Cardiac muscle cell (in vitro differentiated cells and primary cell): ENCODE data around the gene FTL. TPM values are rescaled to one million over a fixed set of nuclear protein-coding genes. Genes with fewer than 3 reads are reported as not detected.

Experiments used
- DNase-seq, 2 donors: peaks; one replicate each; pipeline versions ENCODE4 v3.0.0 to v3.0.0-alpha.2; 2010 to 2017; ENCODE audit warnings: low read depth in 1 of 2, low spot score in 1 of 2
- H3K27ac ChIP-seq: fragments of 200-600 bp; sonication (generic); 2 replicates; pipeline ENCODE4 v1.5.1; 2016
- H3K27me3 ChIP-seq: fragments of 200-600 bp; sonication (generic); 2 replicates; pipeline ENCODE4 v1.6.0; 2016; ENCODE audit warnings: control low read depth
- H3K36me3 ChIP-seq: fragments of 200-600 bp; sonication (generic); 2 replicates; pipeline ENCODE4 v1.5.1; 2016; ENCODE audit warnings: control low read depth
- H3K4me1 ChIP-seq: fragments of 200-600 bp; sonication (generic); 2 replicates; pipeline ENCODE4 v1.8.1; 2017; ENCODE audit warnings: low read depth, mild to moderate bottlenecking, mixed run types
- H3K4me3 ChIP-seq: fragments of 200-600 bp; sonication (generic); 2 replicates; pipeline ENCODE4 v1.5.1; 2016; ENCODE audit warnings: mild to moderate bottlenecking
- H3K9me3 ChIP-seq: fragments of 200-600 bp; sonication (generic); 2 replicates; pipeline ENCODE4 v1.5.1; 2017; ENCODE audit warnings: low read depth, mild to moderate bottlenecking, control low read depth
- polyA plus RNA-seq: library from polyadenylated mRNA; unstranded; fragments of >200 nt; fragmentation: Nextera tagmentation; extraction: Ambion mirVana; gene quantifications from 2 replicates; pipeline ENCODE4 v1.2.1, GENCODE V29; 2016
- total RNA-seq: library from RNA; depleted of rRNA; stranded (reverse); fragments of >200 nt; gene quantifications from 2 replicates; pipeline ENCODE4 v1.2.3, GENCODE V29; 2016
- TF ChIP-seq, protein P1 (sequence below): IDR thresholded peaks from 2 replicates; pipeline ENCODE4 v1.5.1; 2012; ENCODE audit warnings: low read depth, mild to moderate bottlenecking, low read length

FTL gene
- total and polyA plus RNA-seq, 2 experiments from 2014 or later = 760 to 1,335 TPM

DNA sequence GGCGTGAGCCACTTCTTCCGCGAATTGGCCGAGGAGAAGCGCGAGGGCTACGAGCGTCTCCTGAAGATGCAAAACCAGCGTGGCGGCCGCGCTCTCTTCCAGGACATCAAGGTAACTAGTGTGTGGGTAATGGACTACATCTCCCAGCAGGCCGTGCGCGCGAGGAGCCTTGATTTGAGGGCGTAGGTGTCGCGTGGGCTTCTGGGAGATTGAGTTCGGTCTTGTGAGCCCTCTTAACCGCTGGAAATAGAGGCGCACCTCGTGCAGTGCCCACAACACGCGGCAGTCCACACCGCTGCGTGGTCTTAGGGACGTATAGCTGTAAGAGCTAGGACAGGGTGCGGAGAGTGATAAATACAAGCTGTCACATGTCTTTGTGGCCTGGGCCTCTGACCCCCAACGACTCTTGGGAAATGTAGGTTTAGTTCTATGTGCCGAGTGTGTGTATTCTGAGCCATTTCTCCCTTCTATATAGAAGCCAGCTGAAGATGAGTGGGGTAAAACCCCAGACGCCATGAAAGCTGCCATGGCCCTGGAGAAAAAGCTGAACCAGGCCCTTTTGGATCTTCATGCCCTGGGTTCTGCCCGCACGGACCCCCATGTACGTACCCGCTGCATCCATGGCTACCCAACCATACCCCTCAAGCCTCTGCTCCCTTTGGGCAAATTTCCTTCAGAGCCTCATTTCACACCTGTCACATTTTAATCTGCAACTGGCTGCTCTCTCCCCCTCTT, 864 bp downstream of the FTL start:
- H3K27me3 ChIP-seq = no peaks in the 10 kb centered on the region
- H3K36me3 ChIP-seq = peaks cover 32% of the 10 kb centered on the region
- H3K4me1 ChIP-seq = peaks cover 19% of the 10 kb centered on the region
- TF ChIP-seq, protein P1, sequence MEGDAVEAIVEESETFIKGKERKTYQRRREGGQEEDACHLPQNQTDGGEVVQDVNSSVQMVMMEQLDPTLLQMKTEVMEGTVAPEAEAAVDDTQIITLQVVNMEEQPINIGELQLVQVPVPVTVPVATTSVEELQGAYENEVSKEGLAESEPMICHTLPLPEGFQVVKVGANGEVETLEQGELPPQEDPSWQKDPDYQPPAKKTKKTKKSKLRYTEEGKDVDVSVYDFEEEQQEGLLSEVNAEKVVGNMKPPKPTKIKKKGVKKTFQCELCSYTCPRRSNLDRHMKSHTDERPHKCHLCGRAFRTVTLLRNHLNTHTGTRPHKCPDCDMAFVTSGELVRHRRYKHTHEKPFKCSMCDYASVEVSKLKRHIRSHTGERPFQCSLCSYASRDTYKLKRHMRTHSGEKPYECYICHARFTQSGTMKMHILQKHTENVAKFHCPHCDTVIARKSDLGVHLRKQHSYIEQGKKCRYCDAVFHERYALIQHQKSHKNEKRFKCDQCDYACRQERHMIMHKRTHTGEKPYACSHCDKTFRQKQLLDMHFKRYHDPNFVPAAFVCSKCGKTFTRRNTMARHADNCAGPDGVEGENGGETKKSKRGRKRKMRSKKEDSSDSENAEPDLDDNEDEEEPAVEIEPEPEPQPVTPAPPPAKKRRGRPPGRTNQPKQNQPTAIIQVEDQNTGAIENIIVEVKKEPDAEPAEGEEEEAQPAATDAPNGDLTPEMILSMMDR = no peak
- DNase-seq = peak; percentile 78 to 91
- peak overlapping the region; percentile 62 for H3K4me3 ChIP-seq
- peak overlapping the region; percentile 78 for H3K27ac ChIP-seq
- H3K9me3 ChIP-seq = no peaks in the 10 kb centered on the region

DNA sequence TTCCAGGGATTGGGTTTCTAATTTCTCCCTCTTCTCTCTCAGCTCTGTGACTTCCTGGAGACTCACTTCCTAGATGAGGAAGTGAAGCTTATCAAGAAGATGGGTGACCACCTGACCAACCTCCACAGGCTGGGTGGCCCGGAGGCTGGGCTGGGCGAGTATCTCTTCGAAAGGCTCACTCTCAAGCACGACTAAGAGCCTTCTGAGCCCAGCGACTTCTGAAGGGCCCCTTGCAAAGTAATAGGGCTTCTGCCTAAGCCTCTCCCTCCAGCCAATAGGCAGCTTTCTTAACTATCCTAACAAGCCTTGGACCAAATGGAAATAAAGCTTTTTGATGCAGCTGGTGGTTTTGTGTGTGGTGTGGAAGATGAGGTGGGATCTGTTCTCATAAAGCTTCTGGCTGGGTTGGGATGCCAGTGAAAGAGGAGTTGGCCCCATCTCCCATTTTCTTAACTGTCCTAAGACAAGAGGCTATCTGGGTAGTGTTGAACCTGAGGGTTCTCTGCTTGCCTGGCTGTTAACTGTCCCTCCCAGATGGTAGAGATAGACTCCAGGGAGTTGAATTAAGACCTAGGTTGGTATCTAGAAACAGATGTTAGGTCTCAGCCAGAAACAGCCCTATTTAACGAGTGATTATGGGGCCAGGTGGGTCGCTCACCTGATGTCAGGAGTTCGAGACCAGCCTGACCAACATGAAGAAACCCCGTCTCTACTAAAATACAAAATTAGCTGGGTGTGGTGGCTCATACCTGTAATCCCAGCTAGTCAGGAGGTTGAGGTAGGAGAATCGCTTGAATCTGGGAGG, 1.6 kb downstream of the FTL start:
- no peaks in the 10 kb centered on the region for H3K27me3 ChIP-seq
- H3K9me3 ChIP-seq = no peaks in the 10 kb centered on the region
- H3K36me3 ChIP-seq = peaks cover 32% of the 10 kb centered on the region
- DNase-seq = peak in 1 of 2 donors; percentile 34
- TF ChIP-seq, protein P1 = no peak
- peak overlapping the region; percentile 56 for H3K27ac ChIP-seq
- H3K4me1 ChIP-seq = peaks cover 19% of the 10 kb centered on the region
- peak overlapping the region; percentile 62 for H3K4me3 ChIP-seq

DNA sequence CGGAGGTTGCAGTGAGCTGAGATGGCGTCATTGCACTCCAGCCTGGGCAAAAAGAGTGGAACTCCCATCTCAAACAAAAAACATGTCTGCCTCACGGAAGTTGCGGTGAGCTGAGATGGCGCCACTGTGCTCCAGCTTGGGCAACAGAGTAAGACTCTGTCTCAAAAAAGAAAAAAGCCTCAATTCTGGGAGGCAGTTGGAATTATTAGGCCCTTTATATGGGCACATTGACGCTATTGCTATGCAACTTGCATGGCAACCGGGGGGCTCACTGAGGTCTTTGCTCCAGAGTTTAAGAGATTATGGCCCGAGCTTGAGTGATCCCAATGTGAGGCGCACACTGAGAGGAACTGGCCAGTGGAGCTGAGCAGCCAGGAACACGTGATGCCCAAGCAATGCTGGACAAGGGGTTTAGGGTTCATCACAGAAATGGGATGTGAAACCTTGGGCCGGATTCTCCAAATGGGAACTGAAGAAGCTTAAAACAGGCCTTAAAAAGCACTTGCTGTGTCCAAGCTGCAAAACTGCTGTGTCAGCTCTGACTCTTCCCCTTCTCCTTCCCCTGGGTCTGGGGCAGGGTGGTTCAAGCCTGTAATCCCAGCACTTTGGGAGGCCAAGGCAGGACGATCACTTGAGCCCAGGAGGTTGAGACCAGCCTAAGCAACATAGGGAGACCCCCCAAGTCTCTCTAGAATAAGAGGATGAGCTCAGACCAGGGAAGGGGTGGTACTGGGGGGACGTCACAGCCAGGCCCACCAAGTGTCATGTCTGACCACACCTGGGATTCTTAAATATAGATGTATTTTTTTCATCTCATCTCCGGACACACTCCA, 2.5 kb downstream of the FTL start:
- peaks cover 35% of the 10 kb centered on the region for H3K36me3 ChIP-seq
- H3K4me1 ChIP-seq = peaks cover 19% of the 10 kb centered on the region
- DNase-seq = peak in 1 of 2 donors; percentile 86
- no peaks in the 10 kb centered on the region for H3K9me3 ChIP-seq
- peak overlapping the region; percentile 20 for H3K27ac ChIP-seq
- no peak overlapping the region for H3K4me3 ChIP-seq
- no peaks in the 10 kb centered on the region for H3K27me3 ChIP-seq
- TF ChIP-seq, protein P1 = no peak

DNA sequence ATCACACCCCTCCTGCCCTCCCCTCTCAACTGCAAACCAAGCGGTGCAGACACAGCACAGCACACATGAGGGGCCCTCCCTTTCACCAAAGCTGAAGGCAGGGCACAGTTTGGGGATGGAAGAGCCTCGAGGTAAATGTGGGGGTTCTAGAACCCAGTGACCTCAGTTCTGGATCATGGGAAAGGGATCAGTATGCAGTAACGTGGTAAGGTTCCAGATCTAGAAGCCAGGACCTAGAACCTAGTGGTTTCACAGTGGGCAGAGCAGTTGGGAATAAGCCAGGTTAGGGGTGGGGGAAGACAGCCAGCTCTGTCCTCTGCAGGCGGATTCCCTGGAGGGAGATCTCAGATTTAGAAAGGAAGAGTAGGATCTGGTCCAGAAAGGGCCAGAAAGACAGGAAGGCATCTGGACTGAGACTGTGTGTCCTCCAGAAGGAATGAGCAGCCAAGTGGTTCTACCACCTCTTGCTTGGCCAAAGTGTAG, 3.1 kb downstream of the FTL start:
- Histone ChIP-seq H3K36me3 (peaks cover 40% of the 10 kb centered on the region), H3K27me3 (no peaks in the 10 kb centered on the region), H3K27ac (peak overlapping the region; percentile 20), H3K4me3 (no peak overlapping the region), H3K4me1 (peaks cover 18% of the 10 kb centered on the region), H3K9me3 (no peaks in the 10 kb centered on the region)
- DNase-seq = peak in 1 of 2 donors; percentile 74
- TF ChIP-seq, protein P1 = no peak

DNA sequence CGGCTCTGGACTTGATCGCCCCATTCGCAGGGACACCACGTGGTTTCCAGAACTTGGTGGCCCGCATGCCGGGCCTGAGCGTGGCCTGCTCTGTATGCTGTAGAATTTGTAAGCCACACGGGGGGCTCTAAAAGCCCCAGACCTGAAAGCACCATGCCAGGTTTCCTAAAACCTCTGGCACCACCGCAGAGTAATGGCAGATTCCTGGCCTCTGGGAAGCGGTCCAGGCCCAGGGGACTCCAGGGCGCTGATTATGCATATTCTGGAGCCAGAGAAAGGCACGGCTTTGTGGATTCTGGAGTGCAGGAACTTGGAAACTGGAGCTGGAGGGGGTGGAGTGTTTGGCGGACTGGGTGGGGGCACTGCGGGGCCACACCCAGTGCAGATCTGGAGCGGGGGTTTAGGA, 3.7 kb downstream of the FTL start:
- H3K4me1 ChIP-seq = peaks cover 12% of the 10 kb centered on the region
- H3K9me3 ChIP-seq = no peaks in the 10 kb centered on the region
- no peak for DNase-seq
- H3K36me3 ChIP-seq = peaks cover 46% of the 10 kb centered on the region
- H3K4me3 ChIP-seq = no peak overlapping the region
- no peak overlapping the region for H3K27ac ChIP-seq
- TF ChIP-seq, protein P1 = no peak
- H3K27me3 ChIP-seq = no peaks in the 10 kb centered on the region
